ENCODE measurements around the gene NAP1L4. TPM values are rescaled to one million over a fixed set of nuclear protein-coding genes. Genes with fewer than 3 reads are reported as not detected.
"Not testable (repeated sequence)": the region's sequence is repeated elsewhere in the genome, so short reads cannot be mapped to it uniquely, and the experiment has no call there.

Gene NAP1L4
- total RNA-seq, 1 donor from 2014 or later = 148 TPM

GRCh38 chr11:2909133-2909902 lies 82.8 kb downstream of the NAP1L4 start:
- Mint-ChIP-seq H3K4me1 (ENCODE audit: unreplicated experiment) (peaks cover 28% of the 10 kb centered on the region), H3K27me3 (ENCODE audit: unreplicated experiment) (no peaks in the 10 kb centered on the region), H3K27ac (ENCODE audit: unreplicated experiment) (no peak overlapping the region), H3K36me3 (ENCODE audit: unreplicated experiment) (no peaks in the 10 kb centered on the region), H3K9me3 (ENCODE audit: unreplicated experiment) (no peaks in the 10 kb centered on the region), H3K4me3 (ENCODE audit: unreplicated experiment) (no peak overlapping the region)
- no peak for DNase-seq (ENCODE audit: extremely low spot score, unreplicated experiment)
- no peak for TF ChIP-seq CTCF (IDR thresholded peaks at IDR 0.05)

GRCh38 chr11:2908130-2908529 lies 84.0 kb downstream of the NAP1L4 start:
- H3K4me3 Mint-ChIP-seq (ENCODE audit: unreplicated experiment) = no peak overlapping the region
- no peaks in the 10 kb centered on the region for H3K27me3 Mint-ChIP-seq (ENCODE audit: unreplicated experiment)
- no peaks in the 10 kb centered on the region for H3K9me3 Mint-ChIP-seq (ENCODE audit: unreplicated experiment)
- no peak for DNase-seq (ENCODE audit: extremely low spot score, unreplicated experiment)
- no peak for TF ChIP-seq CTCF (IDR thresholded peaks at IDR 0.05)
- H3K36me3 Mint-ChIP-seq (ENCODE audit: unreplicated experiment) = no peaks in the 10 kb centered on the region
- H3K27ac Mint-ChIP-seq (ENCODE audit: unreplicated experiment) = no peak overlapping the region
- H3K4me1 Mint-ChIP-seq (ENCODE audit: unreplicated experiment) = peaks cover 32% of the 10 kb centered on the region

- peaks cover 35% of the 10 kb centered on the region for H3K4me1 Mint-ChIP-seq (ENCODE audit: unreplicated experiment)
Observed at GRCh38 chr11:2905299-2905698, 86.8 kb downstream of the NAP1L4 start.

GRCh38 chr11:2904153-2905052 lies 87.7 kb downstream of the NAP1L4 start:
- Mint-ChIP-seq H3K9me3 (ENCODE audit: unreplicated experiment) (no peaks in the 10 kb centered on the region), H3K4me3 (ENCODE audit: unreplicated experiment) (peak overlapping the region; percentile 60)

More at GRCh38 chr11:2905299-2905698, 86.8 kb downstream of the NAP1L4 start:
- H3K36me3 Mint-ChIP-seq (ENCODE audit: unreplicated experiment); DNase-seq (ENCODE audit: extremely low spot score, unreplicated experiment); H3K27me3 Mint-ChIP-seq (ENCODE audit: unreplicated experiment); H3K9me3 Mint-ChIP-seq (ENCODE audit: unreplicated experiment); H3K27ac Mint-ChIP-seq (ENCODE audit: unreplicated experiment); H3K4me3 Mint-ChIP-seq (ENCODE audit: unreplicated experiment): not testable (repeated sequence)

GRCh38 chr11:2903672-2904011 lies 88.5 kb downstream of the NAP1L4 start:
- Mint-ChIP-seq H3K9me3 (ENCODE audit: unreplicated experiment) (no peaks in the 10 kb centered on the region), H3K36me3 (ENCODE audit: unreplicated experiment) (no peaks in the 10 kb centered on the region), H3K4me3 (ENCODE audit: unreplicated experiment) (peak overlapping the region; percentile 60), H3K27ac (ENCODE audit: unreplicated experiment) (peak overlapping the region; percentile 49), H3K27me3 (ENCODE audit: unreplicated experiment) (no peaks in the 10 kb centered on the region), H3K4me1 (ENCODE audit: unreplicated experiment) (peaks cover 48% of the 10 kb centered on the region)
- no peak for DNase-seq (ENCODE audit: extremely low spot score, unreplicated experiment)
- TF ChIP-seq CTCF (IDR thresholded peaks at IDR 0.05) = no peak

More at GRCh38 chr11:2904153-2905052, 87.7 kb downstream of the NAP1L4 start:
- H3K36me3 Mint-ChIP-seq (ENCODE audit: unreplicated experiment) = no peaks in the 10 kb centered on the region
- peaks cover 41% of the 10 kb centered on the region for H3K4me1 Mint-ChIP-seq (ENCODE audit: unreplicated experiment)
- no peak overlapping the region for H3K27ac Mint-ChIP-seq (ENCODE audit: unreplicated experiment)
- DNase-seq (ENCODE audit: extremely low spot score, unreplicated experiment) = no peak
- H3K27me3 Mint-ChIP-seq (ENCODE audit: unreplicated experiment) = no peaks in the 10 kb centered on the region
- TF ChIP-seq CTCF (IDR thresholded peaks at IDR 0.05) = no peak
